Skeletal muscle satellite cell (primary cell): ENCODE results near the gene OR5B2. TPM values are rescaled to one million over a fixed set of nuclear protein-coding genes. Genes with fewer than 3 reads are reported as not detected.

Experiments used
- H3K27me3 ChIP-seq: 2 replicates; pipeline ENCODE4 v1.7.0; 2013; ENCODE audit warnings: low read length; ENCODE audit not compliant: control insufficient read depth, insufficient read depth
- H3K36me3 ChIP-seq: 2 replicates; pipeline ENCODE4 v1.7.0; 2013; ENCODE audit warnings: mild to moderate bottlenecking, control low read depth, low read length; ENCODE audit not compliant: insufficient read depth
- H3K4me1 ChIP-seq: 2 replicates; pipeline ENCODE4 v1.7.0; 2013; ENCODE audit warnings: low read length; ENCODE audit not compliant: control insufficient read depth, insufficient read depth
- H3K4me2 ChIP-seq: 2 replicates; pipeline ENCODE4 v1.7.0; 2013; ENCODE audit warnings: mild to moderate bottlenecking, low read length
- H3K4me3 ChIP-seq: 2 replicates; pipeline ENCODE4 v1.7.0; 2013; ENCODE audit warnings: low read length
- H3K9ac ChIP-seq: 2 replicates; pipeline ENCODE4 v1.7.0; 2013; ENCODE audit warnings: mild to moderate bottlenecking, low read depth, low read length, moderate library complexity
- H3K9me3 ChIP-seq: replicated peaks from 2 replicates; pipeline ENCODE4 v1.7.0; 2013; ENCODE audit warnings: mild to moderate bottlenecking, control low read depth, low read length
- total RNA-seq: library from RNA; depleted of rRNA; stranded (reverse); fragments of >200 nt; gene quantifications from 2 replicates; pipeline ENCODE4 v1.2.3, GENCODE V29; 2012; rRNA removed

Gene OR5B2
- not detected in 2 replicates for total RNA-seq

GRCh38 chr11:58428021-58428420 is at the start of gene OR5B2:
Gene OR5B2, minus strand, starts transcription at chr11:58428121. Its CDS starts 4,860 bp downstream, at chr11:58423261.
- Histone ChIP-seq H3K9me3 (no peaks in the 10 kb centered on the region), H3K4me3 (no peak within 1 kb of the TSS), H3K27me3 (no peaks in the 10 kb centered on the region), H3K9ac (no peak within 1 kb of the TSS), H3K36me3 (no peaks in the 10 kb centered on the region), H3K4me2 (no peak within 1 kb of the TSS), H3K4me1 (no peaks in the 10 kb centered on the region)

DNA sequence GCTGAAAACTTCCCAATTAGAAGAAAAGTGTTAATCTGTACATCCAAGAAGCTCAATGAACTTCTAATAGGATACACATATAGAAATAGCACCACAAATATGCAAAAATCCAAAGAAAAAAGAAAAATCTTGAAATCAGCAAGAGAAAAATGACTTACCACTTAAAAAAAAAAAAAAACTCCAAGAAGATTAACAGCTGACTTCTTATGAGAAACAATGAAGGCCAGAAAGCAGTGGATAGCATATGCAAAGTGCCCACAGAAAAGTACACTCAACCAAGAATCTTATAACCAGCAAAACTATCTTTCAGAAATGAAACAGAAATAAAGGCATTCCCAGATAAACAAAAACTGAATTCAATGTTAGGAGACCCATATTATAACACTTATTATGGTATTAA is 44.0 kb upstream of the OR5B2 start:
- no peak overlapping the region for H3K4me3 ChIP-seq
- no peak overlapping the region for H3K9ac ChIP-seq
- H3K4me2 ChIP-seq, result no peak overlapping the region

GRCh38 chr11:58466293-58466692 is 38.4 kb upstream of the OR5B2 start:
- H3K36me3 ChIP-seq, result no peaks in the 10 kb centered on the region

More for the DNA sequence above, 44.0 kb upstream of the OR5B2 start:
- Histone ChIP-seq H3K36me3 (no peaks in the 10 kb centered on the region), H3K27me3 (no peaks in the 10 kb centered on the region), H3K9me3 (peaks cover 3% of the 10 kb centered on the region), H3K4me1 (no peaks in the 10 kb centered on the region)

DNA sequence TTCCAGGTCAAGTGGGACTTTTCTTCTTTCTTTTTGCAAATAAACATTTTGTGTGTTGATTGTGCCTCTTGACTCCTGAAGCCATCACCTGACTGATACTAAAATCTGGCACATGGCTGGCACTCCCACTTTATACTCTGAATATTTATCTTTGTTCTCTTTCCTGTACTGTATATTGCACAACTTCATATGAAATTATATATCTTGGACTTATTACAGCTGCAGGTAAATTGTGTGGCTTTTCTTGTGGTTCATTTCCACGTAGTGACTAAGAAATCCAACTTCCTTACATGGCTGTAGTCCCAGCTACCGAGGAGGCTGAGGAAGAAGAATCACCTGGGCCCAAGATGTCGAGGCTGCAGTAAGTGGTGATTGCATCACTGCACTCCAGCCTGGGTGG is 37.8 kb upstream of the OR5B2 start:
- Histone ChIP-seq H3K9me3 (no peaks in the 10 kb centered on the region), H3K27me3 (no peaks in the 10 kb centered on the region)

More at GRCh38 chr11:58466293-58466692, 38.4 kb upstream of the OR5B2 start:
- H3K9me3 ChIP-seq, result no peaks in the 10 kb centered on the region
- H3K4me3 ChIP-seq, result no peak overlapping the region
- H3K4me1 ChIP-seq, result no peaks in the 10 kb centered on the region
- H3K27me3 ChIP-seq, result no peaks in the 10 kb centered on the region
- no peak overlapping the region for H3K9ac ChIP-seq
- H3K4me2 ChIP-seq, result no peak overlapping the region

DNA sequence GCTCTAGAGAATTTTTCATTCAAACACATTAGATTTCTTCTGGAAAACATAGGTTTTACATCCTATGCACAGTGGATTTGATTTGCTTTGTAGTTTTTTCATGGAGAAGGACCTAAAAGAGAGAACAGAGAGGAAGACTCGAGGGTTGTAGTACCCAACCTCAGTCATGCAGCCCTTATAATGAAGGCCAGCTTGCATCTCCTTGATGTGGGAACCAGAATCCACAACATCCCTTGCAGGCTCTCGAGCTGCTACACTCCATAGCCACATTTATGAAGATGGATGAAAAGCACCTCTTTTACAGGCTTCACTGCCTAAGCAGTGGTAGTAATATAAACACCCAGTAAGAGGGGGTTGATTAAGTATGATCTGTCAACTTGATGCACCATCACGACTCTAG is 23.7 kb upstream of the OR5B2 start:
- Histone ChIP-seq H3K9ac (no peak overlapping the region), H3K4me3 (no peak overlapping the region), H3K9me3 (no peaks in the 10 kb centered on the region), H3K27me3 (no peaks in the 10 kb centered on the region), H3K4me2 (no peak overlapping the region), H3K4me1 (no peaks in the 10 kb centered on the region), H3K36me3 (no peaks in the 10 kb centered on the region)

More for the DNA sequence above, 37.8 kb upstream of the OR5B2 start:
- no peak overlapping the region for H3K4me3 ChIP-seq
- no peak overlapping the region for H3K4me2 ChIP-seq
- no peak overlapping the region for H3K9ac ChIP-seq
- no peaks in the 10 kb centered on the region for H3K36me3 ChIP-seq
- no peaks in the 10 kb centered on the region for H3K4me1 ChIP-seq

GRCh38 chr11:58446294-58446693 is 18.4 kb upstream of the OR5B2 start:
- no peak overlapping the region for H3K9ac ChIP-seq

DNA sequence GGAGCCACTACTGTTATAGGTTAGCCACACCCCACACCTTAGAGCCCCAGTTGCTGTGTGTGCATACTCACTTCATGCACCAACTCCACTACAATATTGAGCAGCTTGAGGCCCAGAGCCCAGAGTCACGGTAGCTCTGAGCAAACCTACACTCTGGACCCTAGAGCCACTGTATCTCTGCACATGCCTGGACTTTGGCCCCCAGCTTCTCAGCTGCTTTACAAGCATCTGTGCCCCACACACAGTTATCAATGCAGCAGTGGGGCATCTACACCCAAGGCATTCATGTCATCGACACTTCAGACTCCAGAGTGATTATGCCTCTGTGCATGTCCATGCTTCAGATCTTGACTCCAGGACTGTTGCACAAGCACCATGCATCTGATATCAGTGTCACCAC is 16.4 kb upstream of the OR5B2 start:
- Histone ChIP-seq H3K27me3 (no peaks in the 10 kb centered on the region), H3K4me1 (no peaks in the 10 kb centered on the region), H3K4me2 (no peak overlapping the region), H3K9me3 (no peaks in the 10 kb centered on the region), H3K36me3 (no peaks in the 10 kb centered on the region), H3K4me3 (no peak overlapping the region), H3K9ac (no peak overlapping the region)

More at GRCh38 chr11:58446294-58446693, 18.4 kb upstream of the OR5B2 start:
- H3K9me3 ChIP-seq, result no peaks in the 10 kb centered on the region
- H3K4me1 ChIP-seq, result no peaks in the 10 kb centered on the region
- H3K4me2 ChIP-seq, result no peak overlapping the region
- no peaks in the 10 kb centered on the region for H3K36me3 ChIP-seq
- H3K27me3 ChIP-seq, result no peaks in the 10 kb centered on the region
- H3K4me3 ChIP-seq, result no peak overlapping the region

GRCh38 chr11:58442136-58442535 is 14.2 kb upstream of the OR5B2 start, which contains the start of gene OR5B12:
Gene OR5B12, minus strand, starts transcription at chr11:58442236. Its CDS starts 2,085 bp downstream, at chr11:58440151.
- Histone ChIP-seq H3K36me3 (no peaks in the 10 kb centered on the region), H3K27me3 (no peaks in the 10 kb centered on the region), H3K4me1 (no peaks in the 10 kb centered on the region), H3K9ac (no peak within 1 kb of the TSS), H3K4me3 (no peak within 1 kb of the TSS), H3K4me2 (no peak within 1 kb of the TSS), H3K9me3 (no peaks in the 10 kb centered on the region)

DNA sequence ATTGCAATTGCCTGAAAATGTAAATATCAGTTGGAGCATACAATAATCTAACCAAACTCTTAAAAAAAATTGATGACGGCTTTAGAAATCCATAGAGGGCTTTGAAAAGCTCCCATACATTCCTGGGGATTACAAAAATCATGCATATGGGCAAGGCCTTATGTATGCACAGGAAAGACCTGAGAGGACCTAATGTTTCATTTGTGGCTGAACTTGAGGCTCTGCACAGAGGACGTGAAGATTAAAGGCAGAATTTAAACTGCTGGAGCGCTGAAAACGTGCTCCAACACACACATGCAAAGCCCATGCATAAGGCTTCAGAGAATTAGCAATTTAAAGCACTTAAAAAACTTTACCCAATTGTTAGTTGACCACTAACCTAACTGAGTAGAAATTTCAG is 10.6 kb upstream of the OR5B2 start:
- Histone ChIP-seq H3K9ac (no peak overlapping the region), H3K4me2 (no peak overlapping the region), H3K36me3 (no peaks in the 10 kb centered on the region), H3K27me3 (no peaks in the 10 kb centered on the region), H3K9me3 (no peaks in the 10 kb centered on the region), H3K4me3 (no peak overlapping the region), H3K4me1 (no peaks in the 10 kb centered on the region)

DNA sequence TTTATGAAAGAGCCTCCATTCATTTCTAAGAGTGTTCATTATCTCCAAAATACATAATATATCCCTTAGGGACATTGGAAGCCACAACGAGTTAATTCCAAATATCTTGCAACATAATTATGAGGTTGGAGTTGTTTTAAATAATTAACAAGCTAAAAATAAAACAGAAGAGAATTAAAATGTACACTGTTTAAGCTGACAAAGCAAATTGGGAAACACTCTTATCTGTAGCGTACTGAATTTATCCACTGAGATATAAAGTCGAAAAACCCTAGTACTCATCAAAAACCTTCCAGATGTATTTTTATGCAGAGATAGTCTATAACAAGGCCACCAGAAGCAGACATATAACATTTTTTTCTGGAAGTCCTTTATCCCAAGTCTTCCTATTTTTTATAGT is 6.3 kb upstream of the OR5B2 start:
- Histone ChIP-seq H3K27me3 (no peaks in the 10 kb centered on the region), H3K9me3 (no peaks in the 10 kb centered on the region), H3K36me3 (no peaks in the 10 kb centered on the region), H3K9ac (no peak overlapping the region), H3K4me1 (no peaks in the 10 kb centered on the region), H3K4me2 (no peak overlapping the region), H3K4me3 (no peak overlapping the region)

- H3K27me3 ChIP-seq, result no peaks in the 10 kb centered on the region
Observed at GRCh38 chr11:58433638-58434203, 5.8 kb upstream of the OR5B2 start.

DNA sequence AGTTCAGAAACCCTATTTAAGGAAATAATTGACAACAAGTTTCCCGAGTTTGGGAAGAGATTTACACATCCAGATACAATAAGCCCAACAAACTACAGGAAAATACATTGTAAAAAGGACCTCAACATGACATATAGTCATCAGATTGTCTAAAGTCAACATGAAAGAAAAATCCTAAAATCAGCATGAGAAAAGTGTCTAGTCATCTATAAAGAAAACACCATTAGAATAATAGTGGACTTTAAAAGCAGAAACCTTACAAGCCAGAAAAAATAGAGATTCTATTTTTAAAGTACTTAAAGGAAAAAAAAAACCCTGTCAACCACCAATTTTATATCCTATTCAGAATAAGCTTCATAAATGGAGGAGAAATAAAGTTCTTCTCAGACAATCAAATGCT is 1.4 kb upstream of the OR5B2 start:
- Histone ChIP-seq H3K4me2 (no peak overlapping the region), H3K4me3 (no peak overlapping the region), H3K36me3 (no peaks in the 10 kb centered on the region), H3K9ac (no peak overlapping the region), H3K27me3 (no peaks in the 10 kb centered on the region), H3K9me3 (no peaks in the 10 kb centered on the region), H3K4me1 (no peaks in the 10 kb centered on the region)

More at GRCh38 chr11:58433638-58434203, 5.8 kb upstream of the OR5B2 start:
- Histone ChIP-seq H3K9me3 (no peaks in the 10 kb centered on the region), H3K4me1 (no peaks in the 10 kb centered on the region), H3K9ac (no peak overlapping the region), H3K4me3 (no peak overlapping the region), H3K4me2 (no peak overlapping the region), H3K36me3 (no peaks in the 10 kb centered on the region)
